ENCODE measurements around the gene PAK6. TPM values are rescaled to one million over a fixed set of nuclear protein-coding genes. Genes with fewer than 3 reads are reported as not detected.

Gene PAK6
- total RNA-seq, 1 donor from 2014 or later: 0.26 TPM

- DNase-seq (ENCODE audit: low spot score): no peak
These were observed 52.2 kb downstream of the PAK6 start for GRCh38 chr15:40290918-40291574.

GRCh38 chr15:40292246-40292645, 53.4 kb downstream of the PAK6 start:
- DNase-seq (ENCODE audit: low spot score): no peak

DNA sequence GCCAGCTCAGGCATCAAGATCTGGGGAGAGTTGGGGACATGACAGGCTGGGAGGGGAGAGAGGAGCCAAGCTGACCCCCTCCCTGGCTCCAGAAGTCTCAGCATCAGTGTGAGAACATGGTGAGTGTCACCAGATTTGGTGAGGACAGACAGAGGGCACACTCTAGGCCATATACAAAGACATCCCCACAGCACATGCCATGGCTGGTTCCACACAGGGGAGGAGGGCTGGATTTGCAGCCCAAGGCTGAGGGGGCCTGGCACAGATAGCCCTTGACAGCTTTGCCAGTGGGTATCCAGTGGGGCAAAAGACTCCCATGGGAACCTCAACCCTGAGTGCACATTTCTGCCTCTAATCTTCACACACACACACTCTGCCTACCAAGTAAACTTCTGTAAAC, 54.1 kb downstream of the PAK6 start:
- no peak for DNase-seq (ENCODE audit: low spot score)

DNA sequence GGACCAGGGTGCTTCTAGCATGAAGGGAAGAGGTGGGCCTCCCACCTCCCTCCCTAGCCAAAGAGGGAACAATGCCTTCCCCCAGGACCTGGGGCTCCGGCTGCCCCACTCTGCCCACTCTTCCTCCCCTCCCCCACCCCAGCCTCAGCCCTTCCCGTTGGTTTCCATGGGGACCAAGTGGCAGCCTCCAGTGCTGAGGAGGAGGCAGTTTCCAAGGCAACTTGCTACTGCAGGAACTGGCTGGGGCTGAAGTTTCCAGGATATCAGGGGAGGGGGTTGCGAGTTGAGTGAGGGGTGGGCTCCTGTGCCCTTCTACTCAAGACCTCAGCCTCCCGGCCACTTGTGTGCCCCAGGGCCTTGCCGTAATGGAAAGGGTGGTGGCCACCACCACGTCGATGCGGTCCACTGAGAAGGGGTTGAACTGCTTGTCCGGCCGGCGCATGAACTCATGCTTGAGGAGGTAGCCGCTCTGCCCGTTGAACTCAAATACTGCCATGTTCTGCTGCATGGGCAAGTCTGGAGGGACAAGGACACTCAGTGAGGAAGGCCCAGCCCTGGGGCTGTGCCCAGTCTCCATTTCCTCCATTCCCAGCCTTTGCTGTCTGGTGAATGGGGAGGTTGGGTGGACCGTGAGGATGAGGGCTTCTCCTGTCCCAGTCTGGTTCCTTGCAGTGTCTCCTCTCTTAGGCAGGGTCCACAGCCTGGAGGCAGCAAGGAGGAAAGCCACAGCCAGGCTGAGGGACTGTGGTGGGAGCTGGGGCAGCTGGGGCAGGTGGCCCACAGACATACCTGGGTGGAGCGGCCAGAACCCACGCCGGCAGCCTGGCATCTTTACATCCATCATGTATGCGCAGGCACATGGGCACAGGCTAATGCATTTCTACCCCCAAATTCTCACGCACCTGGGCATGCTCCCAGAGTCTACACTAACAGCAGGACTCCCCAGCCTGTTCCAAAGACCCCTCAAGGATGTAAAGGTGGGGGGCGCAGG, 55.3 kb downstream of the PAK6 start:
- no peak for DNase-seq (ENCODE audit: low spot score)

GRCh38 chr15:40295297-40295696, 56.4 kb downstream of the PAK6 start:
- DNase-seq (ENCODE audit: low spot score): no peak

GRCh38 chr15:40295877-40296560, 57.2 kb downstream of the PAK6 start:
- no peak for DNase-seq (ENCODE audit: low spot score)

- DNase-seq (ENCODE audit: low spot score): no peak
These were observed 57.8 kb downstream of the PAK6 start for GRCh38 chr15:40296561-40297230.

- DNase-seq (ENCODE audit: low spot score): no peak
These were observed 58.5 kb downstream of the PAK6 start for GRCh38 chr15:40297356-40297755.

DNA sequence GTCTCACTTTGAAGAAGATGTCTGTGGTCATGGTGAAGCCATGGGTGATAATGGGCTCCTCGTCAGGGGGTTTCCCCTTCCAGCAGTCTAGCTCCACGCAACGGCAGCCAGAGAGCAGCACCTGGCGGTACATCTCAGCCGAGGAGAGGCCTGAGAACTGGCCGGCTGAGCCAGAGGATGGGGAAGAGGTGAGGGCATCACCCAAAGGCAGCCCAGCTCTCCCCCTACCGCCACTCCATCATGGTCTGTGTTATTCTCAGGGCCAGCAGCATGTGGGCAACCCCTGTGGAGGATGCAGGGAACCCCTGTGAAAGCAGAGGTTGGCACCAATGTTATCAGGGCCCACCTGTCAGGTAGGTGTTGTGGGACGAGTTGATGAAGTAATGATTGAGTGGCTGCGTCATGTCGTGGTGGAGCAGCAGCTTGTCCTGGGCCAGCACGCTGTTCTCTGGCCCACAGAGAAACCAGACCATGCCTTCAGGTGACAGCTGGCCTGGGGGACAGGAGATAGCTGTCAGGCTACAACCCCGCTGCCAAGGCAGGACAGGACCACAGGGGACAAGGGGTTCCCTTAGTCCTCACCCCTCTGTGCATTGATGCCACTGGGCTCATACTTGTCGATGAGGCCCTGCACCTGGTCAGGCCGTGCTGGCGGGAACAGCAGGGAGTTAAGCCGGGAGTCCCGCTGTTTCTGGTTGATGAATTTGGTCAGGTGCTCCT, 59.5 kb downstream of the PAK6 start:
- DNase-seq (ENCODE audit: low spot score): no peak

- DNase-seq (ENCODE audit: low spot score): no peak
These were observed 61.5 kb downstream of the PAK6 start for GRCh38 chr15:40300367-40300766.

DNA sequence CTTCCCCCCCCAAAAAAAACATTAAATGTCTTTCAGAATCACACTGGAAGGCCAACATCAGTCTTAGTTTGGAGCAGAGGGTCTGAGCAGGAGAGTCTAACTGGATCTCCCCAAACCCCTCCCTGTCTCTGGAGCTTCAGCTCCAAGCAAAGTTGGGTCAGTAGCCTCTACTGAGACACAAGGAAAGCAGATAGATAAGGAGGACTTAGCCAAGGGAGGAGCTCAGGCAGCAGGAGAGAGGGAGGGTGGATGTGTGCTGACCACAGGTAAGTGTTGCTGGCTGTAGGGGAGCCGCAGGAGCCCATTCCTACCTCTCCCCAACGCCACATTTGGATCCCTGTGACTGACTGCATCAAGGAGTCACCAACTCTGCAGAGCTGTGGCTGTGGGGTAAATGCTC, 61.9 kb downstream of the PAK6 start:
- no peak for DNase-seq (ENCODE audit: low spot score)

DNA sequence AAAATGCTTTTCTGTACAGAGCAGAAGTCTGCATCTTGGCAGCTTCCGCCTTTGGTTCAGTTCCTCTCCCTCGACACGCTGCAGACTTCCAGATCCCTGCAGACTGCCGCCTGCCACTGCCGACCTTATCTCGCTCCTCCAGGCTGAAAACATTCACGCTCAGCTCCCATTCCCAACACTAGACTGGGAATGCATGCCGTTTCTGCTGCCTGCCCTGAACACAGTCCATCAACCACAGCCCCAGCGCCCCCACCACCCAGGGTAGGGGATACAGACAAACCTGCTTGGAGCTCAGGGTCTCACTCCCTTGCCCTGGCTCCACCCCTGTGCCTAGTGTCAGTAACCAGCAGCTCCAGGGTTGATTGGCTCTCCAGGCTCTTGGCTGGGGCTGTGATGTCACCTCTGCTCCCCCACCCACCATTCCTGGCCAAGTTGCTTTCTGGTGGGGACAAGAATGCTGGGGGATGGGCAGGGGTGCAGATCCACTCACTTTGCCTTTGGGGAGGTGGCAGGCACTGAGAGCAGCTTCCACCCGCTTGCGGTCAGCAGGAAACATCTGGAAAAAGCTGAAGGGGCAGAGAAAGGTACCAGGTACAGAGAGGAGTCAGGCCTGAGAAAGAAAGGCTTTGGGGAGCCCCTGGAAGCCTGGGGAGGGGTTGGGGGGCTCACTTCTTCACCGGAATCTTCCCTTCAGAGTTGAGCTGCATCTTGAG, 62.8 kb downstream of the PAK6 start:
- DNase-seq (ENCODE audit: low spot score): no peak

DNA sequence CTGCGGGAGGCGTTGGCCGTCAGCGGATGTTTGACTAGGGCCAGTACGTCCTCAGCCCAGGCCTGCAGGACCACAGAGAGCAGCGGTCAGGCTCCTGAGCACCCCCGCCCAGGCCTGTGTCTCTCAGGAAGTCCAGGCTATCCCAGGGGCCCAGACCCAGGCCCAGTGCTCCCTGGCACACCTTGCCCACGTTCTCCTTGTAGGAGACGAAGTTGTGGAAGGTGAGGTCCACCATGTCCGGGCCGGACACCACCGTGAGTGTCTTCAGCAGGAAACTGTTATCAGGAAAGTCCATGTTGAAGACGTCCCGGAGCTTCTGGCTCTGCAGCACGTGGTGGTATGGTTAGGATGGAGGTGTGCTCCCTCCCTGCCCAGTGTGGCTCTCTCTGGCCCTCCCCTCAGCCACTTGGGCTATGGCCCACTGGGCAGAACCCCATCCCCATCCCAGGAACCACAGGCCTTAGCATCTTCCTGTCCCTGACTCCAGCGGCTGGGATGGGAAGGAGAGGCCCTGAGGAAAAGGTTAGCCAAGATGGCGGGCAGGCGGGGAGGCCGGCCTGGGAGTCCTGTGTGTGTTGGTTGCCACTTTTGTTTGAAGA, 63.5 kb downstream of the PAK6 start:
- no peak for DNase-seq (ENCODE audit: low spot score)

GRCh38 chr15:40302981-40303380, 64.1 kb downstream of the PAK6 start:
- DNase-seq (ENCODE audit: low spot score): no peak

GRCh38 chr15:40303576-40303975, 64.7 kb downstream of the PAK6 start:
- no peak for DNase-seq (ENCODE audit: low spot score)

- no peak for DNase-seq (ENCODE audit: low spot score)
These were observed 66.4 kb downstream of the PAK6 start for GRCh38 chr15:40305281-40305680.

DNA sequence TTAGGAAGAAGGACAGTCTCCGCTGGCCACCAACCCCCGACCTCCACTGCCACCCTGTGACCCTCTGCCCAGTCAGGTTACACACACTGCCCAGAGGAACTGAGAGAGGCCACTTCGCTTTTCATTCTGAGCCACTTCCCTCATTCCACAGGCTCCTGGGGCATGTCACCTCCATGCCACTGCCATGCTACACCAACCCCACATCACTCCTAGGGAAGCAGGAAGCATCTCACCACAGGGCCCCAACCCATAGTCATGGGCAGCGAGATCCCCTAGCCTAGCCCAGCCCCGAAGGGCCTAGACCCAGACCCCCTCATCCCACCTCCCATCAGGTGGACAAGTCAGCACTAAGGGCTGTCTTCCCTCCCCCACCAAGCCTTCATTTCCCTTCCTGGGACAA, 67.5 kb downstream of the PAK6 start:
- no peak for DNase-seq (ENCODE audit: low spot score)

- no peak for DNase-seq (ENCODE audit: low spot score)
These were observed 68.0 kb downstream of the PAK6 start for GRCh38 chr15:40306908-40307307.

- DNase-seq (ENCODE audit: low spot score): no peak
These were observed 68.8 kb downstream of the PAK6 start, which contains the start of gene PLCB2 for GRCh38 chr15:40307421-40308211. Gene PLCB2 (minus strand): TSS chr15:40307935. CDS start chr15:40307672, 263 bp downstream.

Data from mesenteric fat pad (tissue), 1 donor.